Ishikawa (cell line): Measurements from ENCODE around the gene SPRY2.

ENCODE experiments used
- CEBPB ChIP-seq: IDR thresholded peaks from 2 replicates; pipeline ENCODE4 v1.6.1; 2012
- CREB1 ChIP-seq: IDR thresholded peaks from 2 replicates; pipeline ENCODE4 v1.6.1; 2012; ENCODE audit warnings: low read depth
- EGR1 ChIP-seq: IDR thresholded peaks from 2 replicates; pipeline ENCODE4 v1.6.1; 2012
- EP300 ChIP-seq: IDR thresholded peaks from 2 replicates; pipeline ENCODE4 v1.6.1; 2012; ENCODE audit warnings: borderline replicate concordance
- FOXM1 ChIP-seq: IDR thresholded peaks from 2 replicates; pipeline ENCODE4 v1.6.1; 2012; ENCODE audit warnings: low read depth, borderline replicate concordance
- MAX ChIP-seq: IDR thresholded peaks from 2 replicates; pipeline ENCODE4 v1.6.1; 2012
- NFIC ChIP-seq: IDR thresholded peaks from 2 replicates; pipeline ENCODE4 v1.6.1; 2012
- RAD21 ChIP-seq: IDR thresholded peaks from 2 replicates; pipeline ENCODE4 v1.6.1; 2012; ENCODE audit warnings: low read depth
- REST ChIP-seq: IDR thresholded peaks from 2 replicates; pipeline ENCODE4 v1.6.1; 2012; ENCODE audit warnings: low read depth, mild to moderate bottlenecking
- TAF1 ChIP-seq: IDR thresholded peaks from 2 replicates; pipeline ENCODE4 v1.6.1; 2012; ENCODE audit warnings: low read depth, mild to moderate bottlenecking
- TCF12 ChIP-seq: IDR thresholded peaks from 2 replicates; pipeline ENCODE4 v1.6.1; 2012; ENCODE audit warnings: low read depth
- TEAD4 ChIP-seq: IDR thresholded peaks from 2 replicates; pipeline ENCODE4 v1.6.1; 2012
- YY1 ChIP-seq: IDR thresholded peaks from 2 replicates; pipeline ENCODE4 v1.6.1; 2012; ENCODE audit warnings: low read depth
- ZBTB7A ChIP-seq: IDR thresholded peaks from 2 replicates; pipeline ENCODE4 v1.6.1; 2012; ENCODE audit warnings: low read depth
- TF ChIP-seq, protein P1 (sequence below): IDR thresholded peaks from 2 replicates; pipeline ENCODE4 v1.6.1; 2012

Gene SPRY2

DNA sequence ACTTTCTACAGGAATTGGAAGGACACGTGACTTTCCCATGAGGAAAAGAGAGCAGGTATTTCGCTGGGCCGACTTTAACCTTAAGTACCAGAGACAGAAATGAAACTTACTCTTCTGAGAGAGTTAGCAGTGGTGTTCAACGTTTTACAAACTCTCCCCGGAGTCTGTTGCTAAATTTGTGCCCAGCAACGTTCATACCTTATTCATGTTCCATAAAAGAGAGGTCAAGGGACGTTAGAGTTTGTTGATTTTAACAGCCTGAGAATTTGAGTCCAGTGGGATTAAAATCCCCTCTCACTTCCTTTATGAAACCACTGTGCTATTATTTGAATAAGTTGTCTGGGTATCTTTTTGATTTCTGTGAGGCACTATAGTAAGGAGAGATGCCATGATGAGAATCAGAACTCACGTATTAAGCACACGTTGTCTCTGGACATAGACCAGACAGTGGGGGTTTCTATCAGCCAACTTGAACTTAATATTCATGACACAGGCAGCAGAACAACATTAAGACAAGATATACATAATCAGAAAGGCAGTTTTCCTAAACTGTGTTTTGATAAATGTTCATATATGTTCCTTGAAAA is 33.4 kb downstream of the SPRY2 start:
- no peak for TF ChIP-seq FOXM1
- no peak for TF ChIP-seq RAD21
- no peak for TF ChIP-seq NFIC

DNA sequence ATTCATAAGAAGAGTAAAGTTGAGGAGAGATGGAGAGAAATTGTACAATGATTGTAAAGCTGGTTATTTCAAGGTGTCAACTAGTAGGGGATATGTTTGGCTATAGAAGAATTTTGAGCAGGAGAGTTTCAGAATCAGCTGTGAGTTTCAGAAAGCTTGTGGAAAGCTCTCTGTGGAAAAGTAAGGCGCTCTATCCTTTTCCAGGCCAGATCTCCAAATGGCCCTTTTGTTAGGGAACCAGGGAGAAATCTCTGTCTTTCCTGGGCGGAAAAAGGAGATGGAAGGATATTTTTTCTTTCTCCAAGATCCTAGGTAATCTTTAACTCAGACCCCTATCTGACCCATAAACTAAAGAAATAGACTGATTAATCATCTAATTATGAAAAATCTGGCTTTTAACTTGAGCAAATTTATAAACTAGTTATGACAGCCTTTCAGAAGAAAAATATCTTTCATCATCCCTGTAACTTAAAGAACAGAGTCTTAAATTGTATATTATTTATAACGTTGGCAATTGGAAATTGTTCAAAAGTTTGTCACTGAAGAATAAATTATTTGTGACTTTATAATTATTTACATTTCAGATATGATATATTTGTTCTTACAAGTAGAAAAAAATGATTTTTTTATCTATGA is 34.5 kb downstream of the SPRY2 start:
- TF ChIP-seq TEAD4 (no peak), YY1 (no peak), CREB1 (no peak), EP300 (no peak), FOXM1 (no peak), REST (no peak), EGR1 (no peak), TAF1 (no peak), RAD21 (no peak), NFIC (no peak), ZBTB7A (no peak), MAX (no peak), CEBPB (no peak)
- TF ChIP-seq, protein P1, sequence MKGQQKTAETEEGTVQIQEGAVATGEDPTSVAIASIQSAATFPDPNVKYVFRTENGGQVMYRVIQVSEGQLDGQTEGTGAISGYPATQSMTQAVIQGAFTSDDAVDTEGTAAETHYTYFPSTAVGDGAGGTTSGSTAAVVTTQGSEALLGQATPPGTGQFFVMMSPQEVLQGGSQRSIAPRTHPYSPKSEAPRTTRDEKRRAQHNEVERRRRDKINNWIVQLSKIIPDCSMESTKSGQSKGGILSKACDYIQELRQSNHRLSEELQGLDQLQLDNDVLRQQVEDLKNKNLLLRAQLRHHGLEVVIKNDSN: no peak

DNA sequence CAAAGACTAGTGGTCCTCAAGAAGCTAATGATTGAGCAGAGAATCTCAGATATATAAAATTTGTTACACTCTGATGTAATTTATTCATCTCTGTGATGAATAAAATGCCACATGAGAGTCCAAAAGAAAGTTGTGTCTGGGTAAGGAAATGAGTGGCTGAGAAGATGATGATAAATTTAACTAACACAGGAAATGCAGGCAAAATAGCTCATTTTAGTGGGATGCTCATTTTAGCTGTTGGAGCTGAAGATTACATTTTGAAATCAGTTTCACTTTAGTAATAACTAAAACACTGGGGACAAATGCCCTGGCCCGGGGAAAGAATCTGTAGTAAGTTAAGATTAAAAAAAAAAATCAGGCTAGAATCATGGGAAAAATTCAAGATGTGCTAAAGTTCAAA is 35.2 kb downstream of the SPRY2 start:
- TF ChIP-seq EGR1: no peak
- no peak for TF ChIP-seq YY1
- no peak for TF ChIP-seq CREB1
- TF ChIP-seq FOXM1: no peak
- TF ChIP-seq TAF1: no peak
- TF ChIP-seq TEAD4: no peak

DNA sequence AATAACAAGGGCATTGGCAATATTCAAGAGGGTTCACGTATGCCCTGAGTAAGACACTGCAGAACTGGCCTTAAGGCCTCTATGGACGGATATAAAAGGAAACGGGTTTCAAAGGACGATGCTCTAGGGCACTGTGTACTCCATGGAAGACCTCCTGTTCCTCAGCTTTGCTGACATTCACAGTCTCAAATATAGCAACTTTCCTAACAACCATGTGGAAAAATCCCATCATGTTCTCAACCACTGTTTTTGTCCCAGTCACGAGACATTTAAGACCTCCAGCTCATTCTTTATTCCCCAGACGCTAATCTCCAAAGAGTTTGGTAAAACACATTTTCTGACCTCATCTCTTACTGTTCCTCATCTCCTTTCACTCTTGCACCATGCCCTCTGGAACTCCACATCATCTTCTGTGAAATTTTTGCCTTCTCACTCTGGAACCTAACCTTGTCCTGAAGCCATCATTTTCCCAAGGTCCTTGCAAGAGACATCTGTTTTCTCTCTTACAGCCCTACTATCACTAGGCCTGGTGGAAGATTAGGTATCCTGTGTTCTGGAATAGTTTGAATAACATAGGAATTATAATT is 37.6 kb downstream of the SPRY2 start:
- TF ChIP-seq MAX (no peak), TEAD4 (no peak), FOXM1 (no peak), EP300 (no peak), YY1 (no peak), REST (no peak), NFIC (no peak), TCF12 (no peak), RAD21 (no peak), CREB1 (no peak), ZBTB7A (no peak), EGR1 (no peak), TAF1 (no peak), CEBPB (no peak)
- TF ChIP-seq, protein P1: no peak

DNA sequence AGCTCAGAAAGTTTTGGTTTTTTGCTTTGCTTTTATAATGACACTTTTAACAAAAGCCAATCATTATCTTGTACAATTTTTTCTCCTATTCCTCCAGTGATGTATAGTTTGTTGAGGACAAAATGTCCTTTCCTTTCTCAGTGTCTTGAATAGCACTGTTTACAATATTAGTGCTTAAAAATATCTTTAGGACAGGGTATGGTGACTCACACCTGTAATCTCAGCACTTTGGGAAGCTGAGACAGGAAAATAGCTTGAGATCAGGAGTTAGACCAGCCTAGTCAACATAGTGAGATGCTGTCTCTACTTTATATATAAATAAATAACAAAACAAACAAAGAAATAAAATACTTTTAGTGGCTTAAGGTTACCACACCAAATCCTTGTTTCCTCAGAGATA is 41.9 kb downstream of the SPRY2 start:
- TF ChIP-seq NFIC (no peak), ZBTB7A (no peak), EGR1 (no peak), YY1 (no peak), RAD21 (no peak)
- TF ChIP-seq, protein P1: no peak

GRCh38 chr13:80297503-80297902 is 43.4 kb downstream of the SPRY2 start:
- TF ChIP-seq RAD21 (no peak), TEAD4 (no peak), ZBTB7A (no peak), FOXM1 (no peak)
- TF ChIP-seq, protein P1: no peak
